SH-SY5Y (cell line): ENCODE measurements around the gene RHBDD2.

Experiments
- GATA2 ChIP-seq: IDR thresholded peaks from 2 replicates; pipeline ENCODE4 v1.6.1; 2011; ENCODE audit warnings: mild to moderate bottlenecking, low read depth, low read length
- GATA3 ChIP-seq: IDR thresholded peaks from 2 replicates; pipeline ENCODE4 v1.6.1; 2011; ENCODE audit warnings: low read depth, mild to moderate bottlenecking, low read length, moderate library complexity

The RHBDD2 gene

DNA sequence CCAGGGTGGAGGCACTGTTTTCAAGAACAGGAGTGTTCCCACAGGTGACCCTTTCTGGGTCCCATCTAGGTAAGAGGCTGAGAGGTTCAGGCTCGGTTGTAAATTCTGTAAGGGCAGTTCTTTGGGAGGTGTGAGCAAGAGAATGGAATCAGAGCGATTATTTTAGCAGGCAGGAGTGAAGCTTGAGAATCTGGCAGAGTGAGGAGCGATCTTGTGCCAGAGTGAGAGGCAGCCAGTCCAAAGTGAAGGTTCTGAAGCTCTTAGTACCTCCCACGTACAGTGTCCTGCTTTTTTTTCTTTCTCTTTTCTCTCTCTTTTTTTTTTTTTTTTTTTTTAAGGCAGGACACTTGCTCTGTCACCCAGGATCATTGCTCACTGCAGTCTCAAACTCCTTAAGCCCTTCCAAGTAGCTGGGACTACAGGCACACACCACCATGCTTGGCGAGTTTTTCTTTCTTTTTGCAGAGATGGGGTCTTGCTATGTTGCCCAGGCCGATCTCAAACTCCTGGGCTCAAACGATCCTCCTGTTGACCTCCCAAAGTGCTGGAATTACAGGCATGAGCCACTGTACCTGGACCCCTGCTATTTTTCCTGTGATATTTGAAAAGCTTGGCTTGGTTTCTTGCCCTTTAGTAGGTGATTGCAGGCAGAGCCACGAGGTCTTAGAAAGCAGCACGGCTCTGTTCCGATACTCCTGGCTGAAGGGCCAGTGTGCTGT lies 47.0 kb downstream of the RHBDD2 start:
- TF ChIP-seq GATA3 (no peak), GATA2 (no peak)

- TF ChIP-seq GATA2 (no peak), GATA3 (no peak)
Observed at GRCh38 chr7:75928568-75928914, 49.7 kb downstream of the RHBDD2 start.

GRCh38 chr7:75931680-75932079 lies 52.8 kb downstream of the RHBDD2 start:
- TF ChIP-seq GATA3 (no peak), GATA2 (no peak)

GRCh38 chr7:75937958-75938786 lies 59.3 kb downstream of the RHBDD2 start:
- no peak for TF ChIP-seq GATA2
- TF ChIP-seq GATA3, result no peak
